ENCODE data around the gene MYOM3.

DNA sequence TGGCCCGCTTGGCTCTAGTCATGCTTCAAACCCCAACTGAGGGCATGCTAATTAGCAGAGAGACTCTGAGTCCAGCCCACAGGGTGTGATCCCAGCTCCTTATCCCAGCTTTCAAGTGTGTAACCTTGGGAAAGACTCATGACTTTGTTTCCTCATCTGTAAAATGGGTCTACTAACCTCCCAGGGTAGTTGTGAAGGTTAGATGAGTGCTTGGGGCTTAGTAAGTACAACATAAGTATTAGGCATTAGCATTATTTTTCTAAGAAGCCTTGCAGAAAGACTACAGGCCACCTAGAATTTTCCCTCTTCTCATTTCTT is 2.8 kb downstream of the MYOM3 start:
- TF ChIP-seq POLR2AphosphoS5 (IDR thresholded peaks at IDR 0.05) = no peak
- no peak for TF ChIP-seq CTCF (IDR thresholded peaks at IDR 0.05)
- no peak for TF ChIP-seq POLR2A (IDR thresholded peaks at IDR 0.05)

Data from stomach (tissue), 4 donors.